SK-N-SH (cell line): ENCODE measurements around the gene ID2. TPM values are rescaled to one million over a fixed set of nuclear protein-coding genes. Genes with fewer than 3 reads are reported as not detected.
A peak's percentile ranks its signal among the peaks of the same experiment; 100 is the strongest.

Source experiments
- CTCF ChIA-PET: fragments of 300-600, 350-600 bp; formaldehyde crosslinking; extraction: SDS; loops from one replicate; lab custom pipeline; 2021; lab: Yijun Ruan, JAX
- POLR2A ChIA-PET: fragments of 350-600 bp; sonication (Branson Sonifier 250); formaldehyde crosslinking; extraction: SDS; loops from one replicate; lab custom pipeline; 2020; ENCODE audit warnings: antibody characterized with exemption, inconsistent platforms; lab: Yijun Ruan, JAX
- DNase-seq: peaks from one replicate; pipeline ENCODE4 v3.0.0; 2012
- H2AFZ ChIP-seq: fragments of 200-600 bp; sonication (generic); 2 replicates; pipeline ENCODE4 v1.8.1; 2016; ENCODE audit warnings: antibody characterized with exemption, mild to moderate bottlenecking, low read depth
- H3F3A ChIP-seq: fragments of 200-600 bp; sonication (generic); replicated peaks from 2 replicates; pipeline ENCODE3; 2016; ENCODE audit warnings: antibody characterized with exemption, mild to moderate bottlenecking; ENCODE audit not compliant: insufficient read depth
- H3K27ac ChIP-seq, 2 experiments: fragments of 200-500 bp in 1 of 2; fragments of 200-600 bp in 1 of 2; sonication (Bioruptor generic) in 1 of 2; sonication (generic), shearing (Covaris generic) in 1 of 2; 2 replicates each; pipeline versions ENCODE4 v1.5.1 to v1.6.1; 2014 to 2016; ENCODE audit warnings: low read depth in 2 of 2, inconsistent platforms in 1 of 2, low read length in 1 of 2, mild to moderate bottlenecking in 1 of 2, mixed read lengths in 1 of 2
- H3K27me3 ChIP-seq: fragments of 200-600 bp; sonication (generic), shearing (Covaris generic); 2 replicates; pipeline ENCODE4 v1.6.1; 2016; ENCODE audit warnings: mixed run types; ENCODE audit not compliant: insufficient read depth
- H3K36me3 ChIP-seq, 2 experiments: fragments of 200-500 bp in 1 of 2; fragments of 200-600 bp in 1 of 2; sonication (Bioruptor generic) in 1 of 2; sonication (generic) in 1 of 2; replicated peaks in 1 of 2; 2 replicates each; pipeline versions ENCODE3 to v1.5.1; 2014 to 2016; ENCODE audit warnings: low read length in 1 of 2, mild to moderate bottlenecking in 1 of 2; ENCODE audit not compliant: insufficient read depth in 2 of 2, control insufficient read depth in 1 of 2
- H3K4me1 ChIP-seq, 2 experiments: fragments of 200-500 bp in 1 of 2; fragments of 200-600 bp in 1 of 2; sonication (Bioruptor generic) in 1 of 2; sonication (generic), shearing (Covaris generic) in 1 of 2; 2 replicates each; pipeline versions ENCODE4 v1.5.1 to v1.6.1; 2014 to 2016; ENCODE audit warnings: low read depth in 1 of 2, low read length in 1 of 2, mixed run types in 1 of 2; ENCODE audit not compliant: insufficient read depth in 2 of 2, control insufficient read depth in 1 of 2
- H3K4me2 ChIP-seq: fragments of 200-600 bp; sonication (generic), shearing (Covaris generic); 2 replicates; pipeline ENCODE4 v1.6.1; 2017; ENCODE audit warnings: mixed run types
- H3K4me3 ChIP-seq, 2 experiments: fragments of 200-500 bp in 1 of 2; fragments of 200-600 bp in 1 of 2; sonication (Bioruptor generic) in 1 of 2; sonication (generic), shearing (Covaris generic) in 1 of 2; 2 replicates each; pipeline versions ENCODE4 v1.5.1 to v1.8.1; 2014 to 2016; ENCODE audit warnings: low read depth in 2 of 2, inconsistent platforms in 1 of 2, low read length in 1 of 2, mild to moderate bottlenecking in 1 of 2, mixed read lengths in 1 of 2, moderate library complexity in 1 of 2
- H3K79me2 ChIP-seq: fragments of 200-600 bp; sonication (generic); 2 replicates; pipeline ENCODE4 v1.8.1; 2017; ENCODE audit warnings: mild to moderate bottlenecking; ENCODE audit not compliant: insufficient read depth
- H3K9ac ChIP-seq: fragments of 200-600 bp; sonication (generic); 2 replicates; pipeline ENCODE4 v1.6.1; 2017; ENCODE audit warnings: mixed run types
- H3K9me2 ChIP-seq: fragments of 200-600 bp; sonication (generic); 2 replicates; pipeline ENCODE4 v1.6.1; 2017; ENCODE audit warnings: mixed run types
- H3K9me3 ChIP-seq: fragments of 200-600 bp; sonication (generic); 2 replicates; pipeline ENCODE4 v1.6.1; 2017; ENCODE audit warnings: mixed run types, mild to moderate bottlenecking, moderate library complexity
- H4K20me1 ChIP-seq: fragments of 200-600 bp; sonication (generic); 2 replicates; pipeline ENCODE4 v1.6.1; 2017; ENCODE audit warnings: mild to moderate bottlenecking, mixed run types; ENCODE audit not compliant: insufficient read depth
- CHD2 ChIP-seq: fragments of 150-350 bp; IDR thresholded peaks from 2 replicates; pipeline ENCODE4 v1.6.1; 2018; ENCODE audit warnings: low read length; ENCODE audit not compliant: partially characterized antibody
- EZH2phosphoT487 ChIP-seq: fragments of 200-600 bp; sonication (generic); IDR thresholded peaks from 2 replicates; pipeline ENCODE4 v1.6.1; 2017; ENCODE audit warnings: low read depth, mixed run types, mild to moderate bottlenecking, antibody characterized with exemption, moderate library complexity, borderline replicate concordance
- FOXJ3 ChIP-seq: sonication (generic); formaldehyde crosslinking; IDR thresholded peaks from 2 replicates; pipeline ENCODE4 v1.5.1; 2020; ENCODE audit warnings: mild to moderate bottlenecking, missing genetic modification reagents
- GABPA ChIP-seq: IDR thresholded peaks from 2 replicates; pipeline ENCODE4 v1.4.0; 2012; ENCODE audit warnings: low read depth, mild to moderate bottlenecking
- JUND ChIP-seq: IDR thresholded peaks from 2 replicates; pipeline ENCODE4 v1.4.0; 2012
- MXI1 ChIP-seq: IDR thresholded peaks from 2 replicates; pipeline ENCODE4 v1.6.1; 2012; ENCODE audit warnings: mild to moderate bottlenecking, low read depth, low read length, improper control_type of control experiment
- NFIC ChIP-seq: IDR thresholded peaks from 2 replicates; pipeline ENCODE4 v1.4.0; 2012; ENCODE audit warnings: borderline replicate concordance
- NRF1 ChIP-seq: IDR thresholded peaks from 2 replicates; pipeline ENCODE4 v1.6.1; 2012; ENCODE audit warnings: low read depth, mild to moderate bottlenecking, low read length
- RAD21 ChIP-seq: IDR thresholded peaks from 2 replicates; pipeline ENCODE4 v1.6.1; 2012; ENCODE audit warnings: mild to moderate bottlenecking, low read length
- RCOR1 ChIP-seq: fragments of 150-350 bp; IDR thresholded peaks from 2 replicates; pipeline ENCODE4 v1.6.1; 2017; ENCODE audit warnings: antibody characterized with exemption, low read length
- RFX5 ChIP-seq: IDR thresholded peaks from 2 replicates; pipeline ENCODE4 v1.6.1; 2012; ENCODE audit warnings: mild to moderate bottlenecking, improper control_type of control experiment, low read length
- RXRA ChIP-seq: IDR thresholded peaks from 2 replicates; pipeline ENCODE4 v1.4.0; 2012; ENCODE audit warnings: low read depth, mild to moderate bottlenecking, borderline replicate concordance
- SIN3A ChIP-seq: IDR thresholded peaks from 2 replicates; pipeline ENCODE4 v1.6.1; 2012; ENCODE audit warnings: low read depth, mild to moderate bottlenecking, low read length, moderate library complexity, borderline replicate concordance
- SMC3 ChIP-seq: IDR thresholded peaks from 2 replicates; pipeline ENCODE4 v1.6.1; 2012; ENCODE audit warnings: low read depth, low read length, improper control_type of control experiment
- TAF1 ChIP-seq: IDR thresholded peaks from 2 replicates; pipeline ENCODE4 v1.6.1; 2012; ENCODE audit warnings: low read depth, mild to moderate bottlenecking, low read length, moderate library complexity, borderline replicate concordance
- WGBS: methylation state at CpG from one replicate; pipeline ENCODE4 v1.1.6; 2017; ENCODE audit warnings: low lambda C conversion rate; 5-methylcytosine and 5-hydroxymethylcytosine counted together
- polyA plus RNA-seq, 3 experiments: library from polyadenylated mRNA; depleted of rRNA; stranded (reverse); fragments of >200 nt; gene quantifications; 2 replicates each; pipeline ENCODE4 v1.2.3, GENCODE V29; 2012
- TF ChIP-seq, protein P1 (sequence below): IDR thresholded peaks from 2 replicates; pipeline ENCODE4; 2012
- TF ChIP-seq, protein P2 (sequence below): IDR thresholded peaks from 2 replicates; pipeline ENCODE4 v1.4.0; 2012; ENCODE audit warnings: low read depth
- TF ChIP-seq, protein P3 (sequence below): IDR thresholded peaks from 2 replicates; pipeline ENCODE4 v1.4.0; 2012; ENCODE audit warnings: low read depth, borderline replicate concordance
- TF ChIP-seq, protein P4 (sequence below): IDR thresholded peaks from 2 replicates; pipeline ENCODE4 v1.6.1; 2012; ENCODE audit warnings: mild to moderate bottlenecking, low read depth, low read length, moderate library complexity
- TF ChIP-seq, protein P5 (sequence below): IDR thresholded peaks from 2 replicates; pipeline ENCODE4 v1.4.0; 2012; ENCODE audit warnings: low read depth, borderline replicate concordance

ID2 gene
- polyA plus RNA-seq, 1 of the 3 experiments (the other 2 are of a cell fraction) = 459 TPM

DNA sequence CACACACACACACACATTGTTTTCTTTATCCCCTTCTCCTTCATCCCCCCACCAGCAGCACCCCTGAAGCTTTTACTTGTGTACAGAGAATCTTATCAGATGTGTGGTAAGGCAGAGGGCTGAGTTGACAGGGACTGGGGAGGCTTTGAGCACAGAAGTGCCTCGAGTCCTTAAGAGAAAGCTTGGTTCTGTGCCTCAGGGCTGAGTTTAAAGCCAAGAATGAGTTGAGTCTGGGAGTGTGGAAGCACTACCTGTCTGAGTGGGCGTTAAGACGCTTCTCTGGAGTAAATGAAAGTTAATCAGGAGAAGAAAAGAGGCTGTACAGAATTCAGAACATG lies 2.7 kb downstream of the ID2 start (continued):
- TF ChIP-seq EZH2phosphoT487 (no peak), MXI1 (no peak), RXRA (no peak), FOXJ3 (CRISPR knock-in tag) (no peak)

DNA sequence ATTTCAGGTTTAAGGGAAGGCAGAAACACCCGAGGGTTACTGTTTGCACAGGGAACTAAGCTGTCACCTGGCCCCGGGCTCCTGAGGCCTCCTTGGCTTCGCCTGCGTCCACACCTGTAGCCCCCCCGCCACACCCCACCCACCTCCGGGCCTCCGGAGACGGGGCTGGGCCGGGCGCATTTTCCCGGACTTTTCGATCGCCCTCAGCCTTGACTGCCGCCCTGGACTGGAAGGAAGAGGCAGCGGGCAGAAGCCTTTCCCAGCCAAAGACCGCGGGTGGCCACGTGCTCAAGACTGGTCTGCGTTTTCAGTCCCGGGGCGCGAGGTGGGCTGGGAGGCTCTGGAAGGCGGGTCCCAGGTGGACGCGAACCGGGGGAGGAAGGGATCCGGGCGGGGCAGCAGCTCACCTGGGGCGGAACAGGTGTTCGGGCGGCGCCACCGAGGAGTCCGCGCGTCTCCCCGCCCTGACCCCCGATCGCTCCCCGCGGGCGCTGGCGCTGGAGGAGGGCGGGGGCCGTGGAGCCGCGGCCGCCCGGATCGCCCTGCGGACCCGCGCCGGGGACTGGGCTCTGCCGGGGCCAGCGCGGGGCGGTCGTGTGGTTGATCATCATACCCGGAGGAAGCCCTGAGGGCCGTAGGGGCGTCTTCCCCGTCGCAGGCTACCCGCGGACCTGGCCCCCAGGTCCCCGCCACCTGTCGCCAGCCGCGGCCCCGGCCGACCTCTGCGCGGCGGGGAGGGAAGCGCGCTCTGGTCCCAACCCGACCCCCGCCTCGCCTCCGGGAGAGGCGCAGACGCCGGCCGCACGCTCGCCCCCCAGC lies 3.2 kb downstream of the ID2 start:
- WGBS = under 1% methylated on average over 9 of the region's 87 CpGs
- ChIA-PET POLR2A (interaction anchor here (0.7 to 1.0 kb wide), 3 partner anchors 104 to 148 kb away, joined by 3 to 4 read pairs (median 3); no protein-coding TSS in a partner anchor), CTCF (interaction anchor here (0.6 to 1.9 kb wide), 19 partner anchors 38 to 1587 kb away, joined by 3 to 24 read pairs (median 3); no protein-coding TSS in a partner anchor)
- Histone ChIP-seq H2AFZ (no peak overlapping the region; the same call in 1 of the 2 replicates), H3K9me3 (no peaks in the 10 kb centered on the region; the same call in 1 of the 2 replicates), H3K79me2 (peaks cover 42% of the 10 kb centered on the region), H3K27me3 (no peaks in the 10 kb centered on the region), H3K4me3 (peak overlapping the region; percentile 98 to 100), H3K36me3 (peaks cover 0 to 20% of the 10 kb centered on the region in 2 experiments), H3K4me1 (peaks cover 8 to 24% of the 10 kb centered on the region in 2 experiments; a peak in 3 of 4 replicates), H3K4me2 (peak overlapping the region; percentile 92), H3K9ac (peak overlapping the region; percentile 92), H3K27ac (peak overlapping the region; percentile 74 to 97), H3K9me2 (no peaks in the 10 kb centered on the region), H3F3A (peaks cover 37% of the 10 kb centered on the region), H4K20me1 (peaks cover 33% of the 10 kb centered on the region)
- DNase-seq = no peak
- TF ChIP-seq RCOR1 = 0 out of 2 replicates have a peak, but pooled peaks have one; percentile 3
- TF ChIP-seq, protein P1, sequence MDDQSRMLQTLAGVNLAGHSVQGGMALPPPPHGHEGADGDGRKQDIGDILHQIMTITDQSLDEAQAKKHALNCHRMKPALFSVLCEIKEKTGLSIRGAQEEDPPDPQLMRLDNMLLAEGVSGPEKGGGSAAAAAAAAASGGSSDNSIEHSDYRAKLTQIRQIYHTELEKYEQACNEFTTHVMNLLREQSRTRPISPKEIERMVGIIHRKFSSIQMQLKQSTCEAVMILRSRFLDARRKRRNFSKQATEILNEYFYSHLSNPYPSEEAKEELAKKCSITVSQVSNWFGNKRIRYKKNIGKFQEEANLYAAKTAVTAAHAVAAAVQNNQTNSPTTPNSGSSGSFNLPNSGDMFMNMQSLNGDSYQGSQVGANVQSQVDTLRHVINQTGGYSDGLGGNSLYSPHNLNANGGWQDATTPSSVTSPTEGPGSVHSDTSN = peak; percentile 40
- TF ChIP-seq NFIC = no peak
- peak; percentile 97 for TF ChIP-seq SIN3A
- TF ChIP-seq RXRA = no peak
- TF ChIP-seq, protein P2, sequence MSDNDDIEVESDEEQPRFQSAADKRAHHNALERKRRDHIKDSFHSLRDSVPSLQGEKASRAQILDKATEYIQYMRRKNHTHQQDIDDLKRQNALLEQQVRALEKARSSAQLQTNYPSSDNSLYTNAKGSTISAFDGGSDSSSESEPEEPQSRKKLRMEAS = peak; percentile 94
- TF ChIP-seq, protein P3, sequence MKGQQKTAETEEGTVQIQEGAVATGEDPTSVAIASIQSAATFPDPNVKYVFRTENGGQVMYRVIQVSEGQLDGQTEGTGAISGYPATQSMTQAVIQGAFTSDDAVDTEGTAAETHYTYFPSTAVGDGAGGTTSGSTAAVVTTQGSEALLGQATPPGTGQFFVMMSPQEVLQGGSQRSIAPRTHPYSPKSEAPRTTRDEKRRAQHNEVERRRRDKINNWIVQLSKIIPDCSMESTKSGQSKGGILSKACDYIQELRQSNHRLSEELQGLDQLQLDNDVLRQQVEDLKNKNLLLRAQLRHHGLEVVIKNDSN = peak; percentile 68; the same call in 1 of the 2 replicates
- no peak for TF ChIP-seq TAF1
- no peak for TF ChIP-seq NRF1
- TF ChIP-seq FOXJ3 (CRISPR knock-in tag) = no peak
- no peak for TF ChIP-seq RFX5
- no peak for TF ChIP-seq SMC3
- no peak for TF ChIP-seq RAD21
- TF ChIP-seq CHD2 = no peak
- TF ChIP-seq MXI1 = peak; percentile 83; the same call in 1 of the 2 replicates
- no peak; the same call in 1 of the 2 replicates for TF ChIP-seq JUND
- TF ChIP-seq EZH2phosphoT487 = no peak
- TF ChIP-seq, protein P4, sequence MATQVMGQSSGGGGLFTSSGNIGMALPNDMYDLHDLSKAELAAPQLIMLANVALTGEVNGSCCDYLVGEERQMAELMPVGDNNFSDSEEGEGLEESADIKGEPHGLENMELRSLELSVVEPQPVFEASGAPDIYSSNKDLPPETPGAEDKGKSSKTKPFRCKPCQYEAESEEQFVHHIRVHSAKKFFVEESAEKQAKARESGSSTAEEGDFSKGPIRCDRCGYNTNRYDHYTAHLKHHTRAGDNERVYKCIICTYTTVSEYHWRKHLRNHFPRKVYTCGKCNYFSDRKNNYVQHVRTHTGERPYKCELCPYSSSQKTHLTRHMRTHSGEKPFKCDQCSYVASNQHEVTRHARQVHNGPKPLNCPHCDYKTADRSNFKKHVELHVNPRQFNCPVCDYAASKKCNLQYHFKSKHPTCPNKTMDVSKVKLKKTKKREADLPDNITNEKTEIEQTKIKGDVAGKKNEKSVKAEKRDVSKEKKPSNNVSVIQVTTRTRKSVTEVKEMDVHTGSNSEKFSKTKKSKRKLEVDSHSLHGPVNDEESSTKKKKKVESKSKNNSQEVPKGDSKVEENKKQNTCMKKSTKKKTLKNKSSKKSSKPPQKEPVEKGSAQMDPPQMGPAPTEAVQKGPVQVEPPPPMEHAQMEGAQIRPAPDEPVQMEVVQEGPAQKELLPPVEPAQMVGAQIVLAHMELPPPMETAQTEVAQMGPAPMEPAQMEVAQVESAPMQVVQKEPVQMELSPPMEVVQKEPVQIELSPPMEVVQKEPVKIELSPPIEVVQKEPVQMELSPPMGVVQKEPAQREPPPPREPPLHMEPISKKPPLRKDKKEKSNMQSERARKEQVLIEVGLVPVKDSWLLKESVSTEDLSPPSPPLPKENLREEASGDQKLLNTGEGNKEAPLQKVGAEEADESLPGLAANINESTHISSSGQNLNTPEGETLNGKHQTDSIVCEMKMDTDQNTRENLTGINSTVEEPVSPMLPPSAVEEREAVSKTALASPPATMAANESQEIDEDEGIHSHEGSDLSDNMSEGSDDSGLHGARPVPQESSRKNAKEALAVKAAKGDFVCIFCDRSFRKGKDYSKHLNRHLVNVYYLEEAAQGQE = no peak
- no peak for TF ChIP-seq GABPA
- TF ChIP-seq, protein P5, sequence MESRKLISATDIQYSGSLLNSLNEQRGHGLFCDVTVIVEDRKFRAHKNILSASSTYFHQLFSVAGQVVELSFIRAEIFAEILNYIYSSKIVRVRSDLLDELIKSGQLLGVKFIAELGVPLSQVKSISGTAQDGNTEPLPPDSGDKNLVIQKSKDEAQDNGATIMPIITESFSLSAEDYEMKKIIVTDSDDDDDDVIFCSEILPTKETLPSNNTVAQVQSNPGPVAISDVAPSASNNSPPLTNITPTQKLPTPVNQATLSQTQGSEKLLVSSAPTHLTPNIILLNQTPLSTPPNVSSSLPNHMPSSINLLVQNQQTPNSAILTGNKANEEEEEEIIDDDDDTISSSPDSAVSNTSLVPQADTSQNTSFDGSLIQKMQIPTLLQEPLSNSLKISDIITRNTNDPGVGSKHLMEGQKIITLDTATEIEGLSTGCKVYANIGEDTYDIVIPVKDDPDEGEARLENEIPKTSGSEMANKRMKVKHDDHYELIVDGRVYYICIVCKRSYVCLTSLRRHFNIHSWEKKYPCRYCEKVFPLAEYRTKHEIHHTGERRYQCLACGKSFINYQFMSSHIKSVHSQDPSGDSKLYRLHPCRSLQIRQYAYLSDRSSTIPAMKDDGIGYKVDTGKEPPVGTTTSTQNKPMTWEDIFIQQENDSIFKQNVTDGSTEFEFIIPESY = peak; percentile 27; the same call in 1 of the 2 replicates
